Panc1 (cell line): ENCODE measurements around the gene UBN2. TPM values are rescaled to one million over a fixed set of nuclear protein-coding genes. Genes with fewer than 3 reads are reported as not detected.

Experiments used
- ATAC-seq: fragments of 200-7000 bp; cut with Tn5 transposase; 2 replicates; pipeline ENCODE4 v1.9.1; 2020; ENCODE audit warnings: mild to moderate bottlenecking, moderate library complexity
- BruUV-seq: library from RNA; stranded (reverse); fragments of 400-500 nt; replicated peaks from 2 replicates; lab custom pipeline; 2021; lab: Mats Ljungman, UMichigan
- CTCF ChIA-PET: fragments of 300-600 bp; sonication (Branson Sonifier 250); formaldehyde crosslinking; loops from one replicate; lab custom pipeline; 2022; ENCODE audit warnings: antibody characterized with exemption; lab: Charles Lee
- POLR2A ChIA-PET: fragments of 300-600 bp; sonication (Branson Sonifier 250); formaldehyde crosslinking; loops from one replicate; lab custom pipeline; 2022; ENCODE audit warnings: antibody characterized with exemption; lab: Charles Lee
- DNase-seq: peaks from one replicate; pipeline ENCODE4 v3.0.0-alpha.2; 2010; ENCODE audit warnings: low read depth, low spot score
- H3K27ac ChIP-seq: 2 replicates; pipeline ENCODE4 v1.5.1; 2011; ENCODE audit warnings: mild to moderate bottlenecking, low read length, inconsistent platforms
- H3K27me3 ChIP-seq: fragments of 200-500 bp; sonication (Bioruptor generic); 2 replicates; pipeline ENCODE4 v1.6.0; 2014; ENCODE audit warnings: low read length, inconsistent platforms; ENCODE audit not compliant: control insufficient read depth, insufficient read depth
- H3K36me3 ChIP-seq: fragments of 200-500 bp; sonication (Bioruptor generic); 2 replicates; pipeline ENCODE4 v1.5.1; 2014; ENCODE audit warnings: inconsistent platforms, mild to moderate bottlenecking, low read length, moderate library complexity; ENCODE audit not compliant: control insufficient read depth, insufficient read depth
- H3K4me1 ChIP-seq: 2 replicates; pipeline ENCODE4 v1.5.1; 2011; ENCODE audit warnings: inconsistent platforms, mild to moderate bottlenecking, low read length, moderate library complexity; ENCODE audit not compliant: control insufficient read depth, insufficient read depth
- H3K4me3 ChIP-seq, 2 experiments: 2 replicates each; pipeline ENCODE4 v1.5.1; 2011 to 2012; ENCODE audit warnings: low read depth in 2 of 2, low read length in 2 of 2, mild to moderate bottlenecking in 2 of 2, inconsistent platforms in 1 of 2, moderate library complexity in 1 of 2
- H3K9me3 ChIP-seq: fragments of 200-500 bp; sonication (Bioruptor generic); 2 replicates; pipeline ENCODE4 v1.5.1; 2014; ENCODE audit warnings: low read depth, mild to moderate bottlenecking, inconsistent platforms, low read length, moderate library complexity; ENCODE audit not compliant: control insufficient read depth, insufficient read depth
- CTCF ChIP-seq: fragments of 450-650 bp; IDR thresholded peaks from 2 replicates; pipeline ENCODE4 v1.5.1; 2017; ENCODE audit warnings: mild to moderate bottlenecking
- POLR2AphosphoS5 ChIP-seq: IDR thresholded peaks from 2 replicates; pipeline ENCODE4 v1.6.1; 2012; ENCODE audit warnings: mild to moderate bottlenecking, low read depth, low read length, moderate library complexity
- REST ChIP-seq, 2 experiments: IDR thresholded peaks; 2 replicates each; pipeline ENCODE4 v1.6.1; 2011 to 2012; ENCODE audit warnings: low read depth in 2 of 2, control low read depth in 1 of 2, low read length in 1 of 2, mild to moderate bottlenecking in 1 of 2, moderate library complexity in 1 of 2; ENCODE audit not compliant: insufficient read depth in 1 of 2
- SIN3A ChIP-seq: IDR thresholded peaks from 2 replicates; pipeline ENCODE4 v1.6.1; 2012; ENCODE audit warnings: low read depth, mild to moderate bottlenecking, low read length, moderate library complexity, borderline replicate concordance; ENCODE audit not compliant: insufficient read depth
- TCF7L2 ChIP-seq: IDR thresholded peaks from 2 replicates; pipeline ENCODE4 v1.6.1; 2011; ENCODE audit warnings: mild to moderate bottlenecking, low read depth, low read length, inconsistent platforms
- in situ Hi-C: cut with HindIII; loops from 2 replicates; pipeline ENCODE4 v1.10.0; 2016; ENCODE audit warnings: low sequenced_read_pairs, low pct_unique_long_range_greater_than_20kb
- intact Hi-C: fragments of 100-400 bp; cut with micrococcal nuclease; formaldehyde crosslinking; loops from one replicate; pipeline ENCODE4 v1.10.0; 2022; ENCODE audit not compliant: unreplicated experiment
- total RNA-seq: library from RNA; stranded (reverse); gene quantifications from one replicate; pipeline ENCODE4 v1.2.1, GENCODE V29; 2021; ENCODE audit not compliant: unreplicated experiment

Gene UBN2
- total RNA-seq, 1 experiment from 2014 or later, result 14.0 TPM

GRCh38 chr7:139245401-139245800, 14.4 kb downstream of the UBN2 start:
- in situ Hi-C loops, result no loop called here
- Histone ChIP-seq H3K4me3 (no peak overlapping the region), H3K4me1 (no peaks in the 10 kb centered on the region), H3K36me3 (peaks cover 5% of the 10 kb centered on the region; the same call in 1 of the 2 replicates), H3K27me3 (no peaks in the 10 kb centered on the region), H3K9me3 (no peaks in the 10 kb centered on the region), H3K27ac (no peak overlapping the region)
- ChIA-PET CTCF (no interaction called here), POLR2A (no interaction called here)
- intact Hi-C loops, result no loop called here
- TF ChIP-seq CTCF (no peak), REST (IDR thresholded peaks at IDR 0.05; ENCODE audit: insufficient read depth in 1 of 2, low read depth in 2 of 2, low read length in 1 of 2) (no peak), SIN3A (no peak), POLR2AphosphoS5 (no peak), TCF7L2 (no peak)
- no peak for ATAC-seq
- DNase-seq, result no peak
- BruUV-seq, result no TSS peak

GRCh38 chr7:139246494-139246893, 15.5 kb downstream of the UBN2 start:
- DNase-seq (no peak), ATAC-seq (no peak)
- no peaks in the 10 kb centered on the region for H3K36me3 ChIP-seq
- no peaks in the 10 kb centered on the region for H3K4me1 ChIP-seq
- TF ChIP-seq TCF7L2, result no peak
- TF ChIP-seq REST (IDR thresholded peaks at IDR 0.05; ENCODE audit: insufficient read depth in 1 of 2, low read depth in 2 of 2, low read length in 1 of 2), result no peak
- no peak for TF ChIP-seq SIN3A
- TF ChIP-seq POLR2AphosphoS5, result no peak
- TF ChIP-seq CTCF, result no peak
- ChIA-PET CTCF (no interaction called here), POLR2A (no interaction called here)
- in situ Hi-C loops (no loop called here), intact Hi-C loops (no loop called here)
- H3K27me3 ChIP-seq, result no peaks in the 10 kb centered on the region
- H3K27ac ChIP-seq, result no peak overlapping the region
- BruUV-seq, result no TSS peak
- no peak overlapping the region for H3K4me3 ChIP-seq
- no peaks in the 10 kb centered on the region for H3K9me3 ChIP-seq
